GM12872 (cell line): Measurements from ENCODE around the gene SORBS1.

Experiments
- CTCF ChIP-seq: IDR thresholded peaks from 3 replicates; pipeline ENCODE4 v1.5.1; 2011; ENCODE audit warnings: low read depth, mild to moderate bottlenecking, low read length, moderate library complexity; ENCODE audit not compliant: insufficient read depth

Gene SORBS1

GRCh38 chr10:95505084-95505610 lies 56.0 kb downstream of the SORBS1 start:
- no peak for TF ChIP-seq CTCF

- TF ChIP-seq CTCF: no peak
These were observed 56.9 kb downstream of the SORBS1 start for GRCh38 chr10:95504246-95504691.

- TF ChIP-seq CTCF: no peak
These were observed 57.6 kb downstream of the SORBS1 start for GRCh38 chr10:95503526-95503925.

- TF ChIP-seq CTCF: no peak
These were observed 58.2 kb downstream of the SORBS1 start for GRCh38 chr10:95503001-95503400.

- TF ChIP-seq CTCF: no peak
These were observed 58.8 kb downstream of the SORBS1 start for GRCh38 chr10:95502377-95502776.

GRCh38 chr10:95501203-95502094 lies 59.7 kb downstream of the SORBS1 start:
- no peak for TF ChIP-seq CTCF

GRCh38 chr10:95500649-95501048 lies 60.5 kb downstream of the SORBS1 start:
- no peak for TF ChIP-seq CTCF
